MM.1S (cell line): ENCODE data around the gene GEMIN4.

Experiments used
- DNase-seq: peaks from one replicate; pipeline ENCODE4 v3.0.0-alpha.2; 2015
- H2AFZ ChIP-seq: fragments of 300-600 bp; sonication (generic); 2 replicates; pipeline ENCODE4 v1.6.0; 2016; ENCODE audit warnings: antibody characterized with exemption, low read length
- H3F3A ChIP-seq: fragments of 300-600 bp; sonication (generic); 2 replicates; pipeline ENCODE4 v1.6.1; 2016; ENCODE audit warnings: mild to moderate bottlenecking, antibody characterized with exemption, low read length, moderate library complexity, mixed read lengths; ENCODE audit not compliant: insufficient read depth
- H3K27ac ChIP-seq: fragments of 300-600 bp; sonication (generic); 2 replicates; pipeline ENCODE4 v1.5.1; 2016; ENCODE audit warnings: mild to moderate bottlenecking, low read length
- H3K27me3 ChIP-seq: fragments of 300-600 bp; sonication (generic); replicated peaks from 2 replicates; pipeline ENCODE4 v1.6.0; 2016; ENCODE audit warnings: low read length; ENCODE audit not compliant: insufficient read depth
- H3K36me3 ChIP-seq: fragments of 300-600 bp; sonication (generic); replicated peaks from 2 replicates; pipeline ENCODE4 v1.6.1; 2016; ENCODE audit warnings: mild to moderate bottlenecking, low read length, mixed read lengths; ENCODE audit not compliant: insufficient read depth
- H3K4me1 ChIP-seq: fragments of 300-600 bp; sonication (generic); 2 replicates; pipeline ENCODE4 v1.6.1; 2016; ENCODE audit warnings: low read length, mixed read lengths
- H3K4me2 ChIP-seq: fragments of 300-600 bp; sonication (generic); 2 replicates; pipeline ENCODE4 v1.6.0; 2016; ENCODE audit warnings: low read depth, low read length
- H3K4me3 ChIP-seq: fragments of 300-600 bp; sonication (generic); 2 replicates; pipeline ENCODE4 v1.5.1; 2016; ENCODE audit warnings: low read length, mixed read lengths
- H3K79me2 ChIP-seq: fragments of 300-600 bp; sonication (generic); 2 replicates; pipeline ENCODE4 v1.6.1; 2016; ENCODE audit warnings: mixed run types, low read length, mixed read lengths
- H3K9ac ChIP-seq: fragments of 300-600 bp; sonication (generic); 2 replicates; pipeline ENCODE4 v1.6.1; 2016; ENCODE audit warnings: low read length, mixed read lengths
- H3K9me2 ChIP-seq: fragments of 300-600 bp; sonication (generic); replicated peaks from 2 replicates; pipeline ENCODE4 v1.6.1; 2016; ENCODE audit warnings: mild to moderate bottlenecking, low read length, mixed read lengths; ENCODE audit not compliant: insufficient read depth
- H3K9me3 ChIP-seq: fragments of 300-600 bp; sonication (generic); replicated peaks from 2 replicates; pipeline ENCODE4 v1.6.1; 2016; ENCODE audit warnings: mild to moderate bottlenecking, low read length, mixed read lengths; ENCODE audit not compliant: insufficient read depth
- H4K20me1 ChIP-seq: fragments of 300-600 bp; sonication (generic); 2 replicates; pipeline ENCODE4 v1.6.1; 2016; ENCODE audit warnings: mild to moderate bottlenecking, low read length, moderate library complexity, mixed read lengths; ENCODE audit not compliant: insufficient read depth
- EZH2 ChIP-seq: fragments of 300-600 bp; sonication (generic); optimal IDR thresholded peaks from 2 replicates; pipeline ENCODE3; 2017; ENCODE audit warnings: low read depth, mild to moderate bottlenecking, antibody characterized with exemption, low read length, mixed read lengths
- EZH2phosphoT487 ChIP-seq: fragments of 300-600 bp; sonication (generic); IDR thresholded peaks from 2 replicates; pipeline ENCODE4 v1.6.1; 2018; ENCODE audit warnings: antibody characterized with exemption, low read length
- TF ChIP-seq, protein P1 (sequence below): fragments of 300-600 bp; sonication (generic); IDR thresholded peaks from 2 replicates; pipeline ENCODE4 v1.5.1; 2016; ENCODE audit warnings: antibody characterized with exemption, low read length, mixed read lengths

GEMIN4 gene

DNA sequence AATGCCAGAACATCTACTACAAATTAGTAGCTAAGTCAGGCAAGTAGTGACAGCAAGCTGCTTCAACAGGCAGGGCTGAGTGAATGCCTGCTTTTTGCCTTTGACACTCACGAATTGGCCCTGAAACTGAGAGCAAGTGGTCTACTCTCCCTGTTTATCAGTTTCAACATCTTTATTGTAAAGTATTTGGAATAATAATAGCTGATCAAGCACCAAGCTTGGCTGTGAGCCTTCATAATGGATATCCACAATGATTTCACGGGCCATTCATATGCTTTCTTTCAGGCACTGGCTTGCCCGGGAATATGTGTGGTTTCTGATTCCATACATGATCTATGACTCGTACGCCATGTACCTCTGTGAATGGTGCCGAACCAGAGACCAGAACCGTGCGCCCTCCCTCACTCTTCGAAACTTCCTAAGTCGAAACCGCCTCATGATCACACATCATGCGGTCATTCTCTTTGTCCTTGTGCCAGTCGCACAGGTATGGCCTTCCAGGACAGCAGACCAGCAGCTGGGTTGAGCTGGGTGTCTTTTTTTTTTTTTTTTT is 14.4 kb downstream of the GEMIN4 start:
- no peaks in the 10 kb centered on the region for H3K27me3 ChIP-seq
- H3K4me1 ChIP-seq = no peaks in the 10 kb centered on the region
- H3K4me2 ChIP-seq = no peak overlapping the region
- no peak overlapping the region for H3K9ac ChIP-seq
- no peaks in the 10 kb centered on the region for H4K20me1 ChIP-seq
- H3K9me3 ChIP-seq = no peaks in the 10 kb centered on the region
- H3K4me3 ChIP-seq = no peak overlapping the region
- no peaks in the 10 kb centered on the region for H3K36me3 ChIP-seq
- H3F3A ChIP-seq = no peaks in the 10 kb centered on the region
- H3K27ac ChIP-seq = no peak overlapping the region
- H3K79me2 ChIP-seq = no peaks in the 10 kb centered on the region
- no peak overlapping the region for H2AFZ ChIP-seq
- no peaks in the 10 kb centered on the region for H3K9me2 ChIP-seq
- no peak for DNase-seq
- TF ChIP-seq, protein P1, sequence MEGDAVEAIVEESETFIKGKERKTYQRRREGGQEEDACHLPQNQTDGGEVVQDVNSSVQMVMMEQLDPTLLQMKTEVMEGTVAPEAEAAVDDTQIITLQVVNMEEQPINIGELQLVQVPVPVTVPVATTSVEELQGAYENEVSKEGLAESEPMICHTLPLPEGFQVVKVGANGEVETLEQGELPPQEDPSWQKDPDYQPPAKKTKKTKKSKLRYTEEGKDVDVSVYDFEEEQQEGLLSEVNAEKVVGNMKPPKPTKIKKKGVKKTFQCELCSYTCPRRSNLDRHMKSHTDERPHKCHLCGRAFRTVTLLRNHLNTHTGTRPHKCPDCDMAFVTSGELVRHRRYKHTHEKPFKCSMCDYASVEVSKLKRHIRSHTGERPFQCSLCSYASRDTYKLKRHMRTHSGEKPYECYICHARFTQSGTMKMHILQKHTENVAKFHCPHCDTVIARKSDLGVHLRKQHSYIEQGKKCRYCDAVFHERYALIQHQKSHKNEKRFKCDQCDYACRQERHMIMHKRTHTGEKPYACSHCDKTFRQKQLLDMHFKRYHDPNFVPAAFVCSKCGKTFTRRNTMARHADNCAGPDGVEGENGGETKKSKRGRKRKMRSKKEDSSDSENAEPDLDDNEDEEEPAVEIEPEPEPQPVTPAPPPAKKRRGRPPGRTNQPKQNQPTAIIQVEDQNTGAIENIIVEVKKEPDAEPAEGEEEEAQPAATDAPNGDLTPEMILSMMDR = no peak
- no peak for TF ChIP-seq EZH2phosphoT487
- TF ChIP-seq EZH2 = no peak

DNA sequence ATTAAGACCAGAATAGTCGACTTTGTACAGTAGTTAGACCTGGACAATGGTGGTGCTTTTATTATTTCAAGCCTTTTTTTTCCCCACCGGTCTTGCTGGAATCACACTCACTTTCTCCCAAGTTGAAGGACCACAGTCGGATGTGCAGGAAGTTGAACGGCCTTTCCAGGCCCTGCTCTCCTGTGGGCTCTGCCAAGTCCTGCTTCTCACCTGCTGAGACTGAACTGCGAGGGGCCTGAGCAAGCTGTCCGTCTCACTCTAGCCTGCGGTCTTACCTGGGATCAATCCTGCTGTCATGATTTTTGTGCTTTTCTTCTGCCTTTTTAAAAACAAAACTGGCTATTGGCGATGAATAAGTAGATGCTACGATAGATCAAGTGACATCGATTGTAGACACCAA is 18.3 kb downstream of the GEMIN4 start:
- DNase-seq = no peak
- Histone ChIP-seq H2AFZ (no peak overlapping the region), H3K4me2 (peak overlapping the region; percentile 39; the same call in 1 of the 2 replicates), H3K9ac (no peak overlapping the region), H3K9me2 (no peaks in the 10 kb centered on the region), H3K27me3 (peaks cover 7% of the 10 kb centered on the region; the same call in 1 of the 2 replicates), H3K9me3 (no peaks in the 10 kb centered on the region), H3K4me1 (no peaks in the 10 kb centered on the region), H3K27ac (no peak overlapping the region), H4K20me1 (no peaks in the 10 kb centered on the region), H3K79me2 (no peaks in the 10 kb centered on the region), H3K36me3 (no peaks in the 10 kb centered on the region), H3K4me3 (no peak overlapping the region), H3F3A (no peaks in the 10 kb centered on the region)
- no peak for TF ChIP-seq EZH2phosphoT487
- TF ChIP-seq, protein P1 = no peak
- no peak for TF ChIP-seq EZH2

DNA sequence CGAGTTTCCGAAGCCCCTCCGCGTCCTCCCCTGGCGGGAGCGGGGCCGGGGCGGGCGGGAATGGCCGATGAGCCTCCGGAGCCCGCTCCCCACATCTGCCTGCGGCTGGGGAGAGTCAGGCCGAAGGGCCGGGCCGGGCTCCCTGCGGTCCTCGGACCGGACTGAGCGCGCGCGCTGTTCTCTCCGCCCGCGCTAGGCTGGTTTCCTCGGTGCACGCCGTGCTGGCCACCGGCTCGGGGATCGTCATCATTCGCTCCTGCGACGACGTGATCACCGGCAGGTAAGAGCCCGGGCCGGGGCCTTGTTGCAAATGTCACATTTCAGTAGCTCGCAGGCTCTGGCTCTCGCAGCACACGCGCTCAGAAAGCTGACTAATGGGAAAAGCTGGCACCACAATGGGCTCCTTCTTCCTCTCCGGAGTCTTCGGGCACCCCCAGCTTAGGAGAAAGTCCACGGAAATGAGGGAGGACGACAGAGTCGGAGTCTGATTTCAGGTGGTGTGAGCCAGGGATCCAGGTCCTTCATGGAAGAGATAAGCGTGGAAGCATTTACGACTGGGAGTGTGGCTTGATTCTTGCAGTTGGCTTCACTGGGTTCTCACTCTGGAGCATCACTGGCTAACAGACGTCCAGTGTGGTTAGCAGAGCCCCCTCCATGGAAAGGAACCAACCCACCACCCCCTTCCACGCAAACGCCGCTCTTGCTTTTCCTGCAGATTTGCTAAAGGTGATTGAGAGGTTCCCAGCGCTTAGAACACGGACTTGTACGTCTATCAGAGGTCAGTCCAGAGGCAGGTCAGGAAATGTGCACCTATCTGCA is 19.0 kb downstream of the GEMIN4 start:
- no peaks in the 10 kb centered on the region for H3K79me2 ChIP-seq
- H3K36me3 ChIP-seq = no peaks in the 10 kb centered on the region
- no peaks in the 10 kb centered on the region for H4K20me1 ChIP-seq
- peak; percentile 16 for DNase-seq
- H3K4me3 ChIP-seq = peak overlapping the region; percentile 50
- H3K4me2 ChIP-seq = peak overlapping the region; percentile 39
- H3K9me2 ChIP-seq = no peaks in the 10 kb centered on the region
- H3K9ac ChIP-seq = peak overlapping the region; percentile 25; the same call in 1 of the 2 replicates
- peaks cover 7% of the 10 kb centered on the region; the same call in 1 of the 2 replicates for H3K27me3 ChIP-seq
- no peaks in the 10 kb centered on the region for H3F3A ChIP-seq
- H3K4me1 ChIP-seq = no peaks in the 10 kb centered on the region
- TF ChIP-seq EZH2phosphoT487 = no peak
- no peak for TF ChIP-seq EZH2
- TF ChIP-seq, protein P1 = no peak
- no peak overlapping the region for H3K27ac ChIP-seq
- no peak overlapping the region for H2AFZ ChIP-seq
- H3K9me3 ChIP-seq = no peaks in the 10 kb centered on the region
